Loucy (cell line): ENCODE data around the gene TRPV3.
"Not testable (repeated sequence)": the region's sequence is repeated elsewhere in the genome, so short reads cannot be mapped to it uniquely, and the experiment has no call there.

Experiments
- H2AFZ ChIP-seq: fragments of 200-600 bp; sonication (generic); 2 replicates; pipeline ENCODE4 v1.6.0; 2016; ENCODE audit warnings: antibody characterized with exemption, mild to moderate bottlenecking, low read length, moderate library complexity
- H3F3A ChIP-seq: fragments of 200-600 bp; 2 replicates; pipeline ENCODE4 v1.6.0; 2016; ENCODE audit warnings: antibody characterized with exemption, low read depth, mild to moderate bottlenecking
- H3K27me3 ChIP-seq: fragments of 200-600 bp; sonication (generic); 2 replicates; pipeline ENCODE4 v1.6.1; 2014; ENCODE audit warnings: low read length, mild to moderate bottlenecking; ENCODE audit not compliant: insufficient read depth, poor library complexity, severe bottlenecking
- H3K36me3 ChIP-seq: fragments of 200-600 bp; sonication (generic); 2 replicates; pipeline ENCODE4 v1.6.1; 2016; ENCODE audit warnings: low read length; ENCODE audit not compliant: insufficient read depth
- H3K4me1 ChIP-seq: fragments of 200-600 bp; sonication (generic); 2 replicates; pipeline ENCODE4 v1.5.1; 2014; ENCODE audit warnings: low read length, mild to moderate bottlenecking; ENCODE audit not compliant: insufficient read depth, poor library complexity, severe bottlenecking
- H3K4me2 ChIP-seq: fragments of 200-600 bp; sonication (generic); 2 replicates; pipeline ENCODE4 v1.6.0; 2014; ENCODE audit warnings: antibody characterized with exemption, low read length, low read depth, mild to moderate bottlenecking; ENCODE audit not compliant: poor library complexity, severe bottlenecking
- H3K4me3 ChIP-seq: fragments of 200-600 bp; sonication (generic); 2 replicates; pipeline ENCODE4 v1.5.1; 2014; ENCODE audit warnings: low read length, mild to moderate bottlenecking, mixed read lengths; ENCODE audit not compliant: poor library complexity, severe bottlenecking
- H3K79me2 ChIP-seq: fragments of 200-600 bp; sonication (generic); 2 replicates; pipeline ENCODE4 v1.6.1; 2014; ENCODE audit warnings: low read length; ENCODE audit not compliant: insufficient read depth
- H3K9ac ChIP-seq: fragments of 200-600 bp; sonication (generic); 2 replicates; pipeline ENCODE4 v1.6.0; 2014; ENCODE audit warnings: mild to moderate bottlenecking, low read depth, low read length, moderate library complexity; ENCODE audit not compliant: poor library complexity, severe bottlenecking
- H3K9me2 ChIP-seq: fragments of 200-600 bp; sonication (generic); replicated peaks from 2 replicates; pipeline ENCODE4 v1.6.1; 2016; ENCODE audit warnings: low read depth, low read length, mixed read lengths
- H3K9me3 ChIP-seq: fragments of 200-600 bp; sonication (generic); 2 replicates; pipeline ENCODE4 v1.6.1; 2014; ENCODE audit warnings: mild to moderate bottlenecking, antibody characterized with exemption, low read length, low read depth; ENCODE audit not compliant: insufficient read depth
- H4K20me1 ChIP-seq: fragments of 200-600 bp; sonication (generic); 2 replicates; pipeline ENCODE4 v1.6.0; 2014; ENCODE audit warnings: antibody characterized with exemption, low read length, mild to moderate bottlenecking; ENCODE audit not compliant: insufficient read depth, poor library complexity, severe bottlenecking
- EZH2phosphoT487 ChIP-seq: fragments of 200-600 bp; IDR thresholded peaks from 2 replicates; pipeline ENCODE4 v1.6.1; 2018; ENCODE audit warnings: antibody characterized with exemption, mild to moderate bottlenecking, moderate library complexity, borderline replicate concordance
- TF ChIP-seq, protein P1 (sequence below): fragments of 200-600 bp; sonication (generic); conservative IDR thresholded peaks from 2 replicates; pipeline ENCODE4 v1.5.1; 2014; ENCODE audit warnings: mild to moderate bottlenecking, antibody characterized with exemption, low read length

TRPV3 gene

DNA sequence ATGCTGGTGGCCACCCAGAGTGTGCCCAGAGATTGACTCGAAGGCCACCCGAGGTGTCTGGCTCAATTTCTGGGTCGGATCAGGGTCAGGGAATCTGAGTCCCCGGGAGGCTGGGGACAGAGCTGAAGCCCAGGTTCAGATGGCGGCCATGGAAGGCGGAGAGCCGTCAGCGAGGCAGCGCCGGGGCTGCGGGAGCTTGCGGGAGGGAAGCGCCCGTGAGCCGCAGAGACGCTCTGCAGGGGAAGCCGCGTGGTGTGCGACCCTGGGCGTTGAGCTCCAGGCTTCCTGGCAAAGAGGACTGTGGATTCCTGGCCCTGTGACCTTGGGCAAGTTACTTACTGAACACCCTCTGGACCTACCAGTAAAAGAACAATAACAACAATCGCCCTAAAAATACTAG lies 85.5 kb downstream of the TRPV3 start:
- H3K4me1 ChIP-seq, result peaks cover 4% of the 10 kb centered on the region
- H2AFZ ChIP-seq, result no peak overlapping the region
- H3K9me2 ChIP-seq, result no peaks in the 10 kb centered on the region
- no peaks in the 10 kb centered on the region for H3K79me2 ChIP-seq
- H4K20me1 ChIP-seq, result no peaks in the 10 kb centered on the region
- H3F3A ChIP-seq, result no peaks in the 10 kb centered on the region
- no peaks in the 10 kb centered on the region for H3K9me3 ChIP-seq
- no peaks in the 10 kb centered on the region for H3K27me3 ChIP-seq
- no peak overlapping the region for H3K4me3 ChIP-seq
- no peak overlapping the region for H3K4me2 ChIP-seq
- no peaks in the 10 kb centered on the region for H3K36me3 ChIP-seq
- H3K9ac ChIP-seq, result no peak overlapping the region
- TF ChIP-seq EZH2phosphoT487, result no peak

DNA sequence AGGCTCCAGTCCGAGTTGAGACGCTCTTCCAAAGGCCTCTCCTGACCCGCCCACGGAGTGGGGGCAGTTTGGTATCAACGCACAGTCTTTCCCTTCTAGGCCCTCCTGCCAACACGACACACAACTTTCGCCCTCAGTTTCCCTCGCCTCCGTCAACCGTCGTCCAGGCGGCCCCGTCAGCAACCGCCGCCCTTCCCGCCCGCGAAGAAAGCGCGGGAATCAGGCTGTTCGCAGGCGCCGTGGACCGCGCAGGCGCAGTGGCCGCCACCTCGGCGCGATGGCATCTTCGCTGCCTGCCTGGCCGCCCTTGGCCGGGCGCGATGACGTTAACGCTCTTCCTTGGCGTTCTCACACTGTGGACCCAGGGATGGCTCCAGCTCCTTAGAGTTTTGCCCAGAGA lies 86.0 kb downstream of the TRPV3 start, which contains the start of gene SPATA22:
Gene SPATA22 (minus strand): TSS at position 221 of the 400 bp plus-strand sequence. CDS start 2,494 bp downstream, outside the sequence.
- no peaks in the 10 kb centered on the region for H3K9me2 ChIP-seq
- TF ChIP-seq, protein P1, sequence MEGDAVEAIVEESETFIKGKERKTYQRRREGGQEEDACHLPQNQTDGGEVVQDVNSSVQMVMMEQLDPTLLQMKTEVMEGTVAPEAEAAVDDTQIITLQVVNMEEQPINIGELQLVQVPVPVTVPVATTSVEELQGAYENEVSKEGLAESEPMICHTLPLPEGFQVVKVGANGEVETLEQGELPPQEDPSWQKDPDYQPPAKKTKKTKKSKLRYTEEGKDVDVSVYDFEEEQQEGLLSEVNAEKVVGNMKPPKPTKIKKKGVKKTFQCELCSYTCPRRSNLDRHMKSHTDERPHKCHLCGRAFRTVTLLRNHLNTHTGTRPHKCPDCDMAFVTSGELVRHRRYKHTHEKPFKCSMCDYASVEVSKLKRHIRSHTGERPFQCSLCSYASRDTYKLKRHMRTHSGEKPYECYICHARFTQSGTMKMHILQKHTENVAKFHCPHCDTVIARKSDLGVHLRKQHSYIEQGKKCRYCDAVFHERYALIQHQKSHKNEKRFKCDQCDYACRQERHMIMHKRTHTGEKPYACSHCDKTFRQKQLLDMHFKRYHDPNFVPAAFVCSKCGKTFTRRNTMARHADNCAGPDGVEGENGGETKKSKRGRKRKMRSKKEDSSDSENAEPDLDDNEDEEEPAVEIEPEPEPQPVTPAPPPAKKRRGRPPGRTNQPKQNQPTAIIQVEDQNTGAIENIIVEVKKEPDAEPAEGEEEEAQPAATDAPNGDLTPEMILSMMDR, result no peak
- no peaks in the 10 kb centered on the region for H3K27me3 ChIP-seq

DNA sequence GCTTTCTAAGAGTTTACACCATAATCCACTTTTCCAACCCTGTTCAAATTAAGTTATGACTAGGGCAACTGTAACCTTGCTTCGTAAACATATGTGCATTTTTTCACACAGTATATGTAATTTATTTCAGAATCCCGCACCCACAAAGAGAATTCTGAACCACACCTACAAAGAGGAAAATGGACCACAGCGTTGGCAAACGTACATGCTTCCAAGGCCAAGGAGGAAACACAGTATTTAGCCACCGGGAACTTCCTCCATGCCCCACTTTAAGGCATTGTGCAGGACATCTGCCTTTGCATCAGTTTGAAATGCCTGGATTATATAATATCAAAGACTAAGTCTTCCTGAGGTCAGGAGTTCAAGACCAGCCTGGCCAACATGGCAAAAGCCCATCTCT lies 88.1 kb downstream of the TRPV3 start:
- H3K27me3 ChIP-seq, result no peaks in the 10 kb centered on the region
- H2AFZ ChIP-seq, result no peak overlapping the region
- no peaks in the 10 kb centered on the region for H3K36me3 ChIP-seq
- TF ChIP-seq EZH2phosphoT487, result no peak
- H3K4me3 ChIP-seq, result no peak overlapping the region
- no peaks in the 10 kb centered on the region for H3K79me2 ChIP-seq
- no peaks in the 10 kb centered on the region for H3K4me1 ChIP-seq
- H3K9ac ChIP-seq, result no peak overlapping the region
- no peaks in the 10 kb centered on the region for H3K9me3 ChIP-seq
- no peaks in the 10 kb centered on the region for H4K20me1 ChIP-seq
- no peaks in the 10 kb centered on the region for H3K9me2 ChIP-seq
- no peaks in the 10 kb centered on the region for H3F3A ChIP-seq
- no peak overlapping the region for H3K4me2 ChIP-seq

More for the DNA sequence above, 86.0 kb downstream of the TRPV3 start, which contains the start of gene SPATA22:
- H3K79me2 ChIP-seq, result no peaks in the 10 kb centered on the region
- H3K4me3 ChIP-seq, result no peak within 1 kb of the TSS
- H3F3A ChIP-seq, result no peaks in the 10 kb centered on the region
- no peak within 1 kb of the TSS for H2AFZ ChIP-seq
- no peaks in the 10 kb centered on the region for H3K9me3 ChIP-seq
- H3K4me2 ChIP-seq, result no peak within 1 kb of the TSS
- H3K9ac ChIP-seq, result no peak within 1 kb of the TSS
- H4K20me1 ChIP-seq, result no peaks in the 10 kb centered on the region
- H3K4me1 ChIP-seq, result peaks cover 4% of the 10 kb centered on the region
- H3K36me3 ChIP-seq, result no peaks in the 10 kb centered on the region

DNA sequence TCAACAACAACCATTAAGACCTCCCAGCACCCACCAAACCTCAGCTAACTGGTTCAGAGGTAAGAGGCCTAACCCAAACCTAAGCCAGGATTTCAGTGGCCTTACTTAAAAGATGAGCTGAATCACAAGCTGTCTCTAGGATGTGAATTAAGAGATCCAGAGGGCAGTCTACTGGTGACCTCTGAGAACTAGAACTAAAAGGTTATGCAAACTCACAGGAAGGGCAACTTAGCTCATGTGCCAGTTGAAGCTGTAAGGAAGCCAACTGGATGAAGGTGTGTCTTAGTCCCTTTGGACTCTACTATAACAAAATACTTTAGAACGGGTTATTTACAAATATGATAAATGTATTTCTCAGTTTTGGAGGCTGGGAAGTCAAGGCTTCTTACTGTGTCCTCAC lies 91.3 kb downstream of the TRPV3 start:
- H3K4me2 ChIP-seq, H2AFZ ChIP-seq, H3K27me3 ChIP-seq, H3K4me1 ChIP-seq, H4K20me1 ChIP-seq, H3K79me2 ChIP-seq, H3F3A ChIP-seq, H3K9me2 ChIP-seq, H3K4me3 ChIP-seq, H3K36me3 ChIP-seq, H3K9me3 ChIP-seq, H3K9ac ChIP-seq: not testable (repeated sequence)
